Mesodermal cell (in vitro differentiated cells): ENCODE measurements around the gene ZSWIM8.
A peak's percentile ranks its signal among the peaks of the same experiment; 100 is the strongest.

Experiments used
- H3K27ac ChIP-seq: 2 replicates; pipeline ENCODE4 v1.7.0; 2013; ENCODE audit warnings: mild to moderate bottlenecking, low read depth, low read length, moderate library complexity; ENCODE audit not compliant: severe bottlenecking
- H3K36me3 ChIP-seq: 2 replicates; pipeline ENCODE4 v1.7.1; 2013; ENCODE audit warnings: mild to moderate bottlenecking, low read length, moderate library complexity; ENCODE audit not compliant: control insufficient read depth, insufficient read depth
- H3K4me1 ChIP-seq: one replicate; pipeline ENCODE4 v1.7.1; 2013; ENCODE audit warnings: mild to moderate bottlenecking, low read length; ENCODE audit not compliant: insufficient read depth, control insufficient read depth, poor library complexity, severe bottlenecking
- H3K4me3 ChIP-seq: 2 replicates; pipeline ENCODE4 v1.7.0; 2013; ENCODE audit warnings: low read length, control low read depth, mild to moderate bottlenecking; ENCODE audit not compliant: insufficient read depth, poor library complexity, severe bottlenecking; ENCODE audit errors: extremely low read depth
- H3K9me3 ChIP-seq: 2 replicates; pipeline ENCODE4 v1.7.1; 2013; ENCODE audit warnings: mild to moderate bottlenecking, low read length, moderate library complexity; ENCODE audit not compliant: control insufficient read depth
- WGBS, 2 experiments: methylation state at CpG; one replicate each; pipeline ENCODE4 v1.1.5; 2013; ENCODE audit warnings: missing lambda C conversion rate in 2 of 2; ENCODE audit not compliant: insufficient coverage in 2 of 2; 5-methylcytosine and 5-hydroxymethylcytosine counted together

The ZSWIM8 gene

DNA sequence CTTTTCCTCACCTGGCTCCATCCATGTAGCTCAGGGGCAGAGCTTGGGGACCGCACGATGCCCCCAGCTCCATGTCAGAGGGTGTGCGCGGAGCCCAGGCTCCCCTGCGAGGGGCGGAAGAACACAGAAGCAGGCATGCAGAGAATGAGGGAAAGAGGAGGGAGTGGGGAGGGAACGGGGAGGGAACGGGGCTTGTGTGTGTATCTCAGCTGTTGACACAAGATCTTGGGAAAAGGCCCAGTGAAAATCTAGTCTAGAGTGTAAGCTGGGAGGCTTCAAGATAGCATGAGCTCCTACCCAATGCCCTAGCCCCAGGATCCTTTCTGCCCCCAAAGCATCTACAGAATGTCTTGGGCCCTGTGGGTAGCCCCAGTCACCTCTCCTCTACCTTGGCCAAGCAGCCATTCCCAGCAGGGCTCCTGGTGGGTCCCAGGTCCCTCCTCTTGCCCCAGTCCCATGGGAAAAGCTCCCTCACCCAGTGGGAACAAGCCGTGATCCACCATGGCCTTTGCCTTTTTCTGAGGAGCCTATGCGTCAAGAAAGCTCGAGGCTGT lies 51.1 kb downstream of the ZSWIM8 start:
- Histone ChIP-seq H3K4me1 (peaks cover 7% of the 10 kb centered on the region), H3K9me3 (no peaks in the 10 kb centered on the region)
- WGBS, 2 experiments: 91 to 96% methylated on average over 8 to 9 of the region's 11 CpGs

DNA sequence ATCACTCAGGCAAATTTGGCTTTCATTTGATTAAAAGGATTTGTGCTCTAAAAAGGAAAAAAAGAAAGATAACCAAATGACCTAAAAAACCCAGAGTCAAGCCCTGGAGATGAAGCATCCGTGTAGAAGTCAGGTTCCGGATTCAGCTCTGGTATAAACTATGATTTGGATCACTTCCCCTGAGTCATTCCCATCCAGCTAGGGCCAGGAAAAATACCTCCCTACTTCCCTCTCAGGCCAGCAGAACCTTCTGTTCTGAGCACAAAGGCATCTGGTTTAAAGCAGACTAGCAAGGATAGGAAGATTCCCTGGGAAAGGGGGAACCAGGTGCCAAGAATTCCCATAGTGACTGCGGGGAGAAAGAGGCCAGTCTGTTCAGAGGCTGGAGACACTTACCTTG lies 51.7 kb downstream of the ZSWIM8 start:
- no peaks in the 10 kb centered on the region for H3K9me3 ChIP-seq
- peaks cover 7% of the 10 kb centered on the region for H3K4me1 ChIP-seq
- H3K4me3 ChIP-seq: no peak overlapping the region
- 87 to 100% methylated on average over 3 of the region's 3 CpGs for WGBS, 2 experiments
- H3K27ac ChIP-seq: peak overlapping the region; percentile 45
- peaks cover 52% of the 10 kb centered on the region for H3K36me3 ChIP-seq

More for the DNA sequence above, 51.1 kb downstream of the ZSWIM8 start:
- Histone ChIP-seq H3K27ac (no peak overlapping the region), H3K4me3 (no peak overlapping the region), H3K36me3 (peaks cover 46% of the 10 kb centered on the region)

DNA sequence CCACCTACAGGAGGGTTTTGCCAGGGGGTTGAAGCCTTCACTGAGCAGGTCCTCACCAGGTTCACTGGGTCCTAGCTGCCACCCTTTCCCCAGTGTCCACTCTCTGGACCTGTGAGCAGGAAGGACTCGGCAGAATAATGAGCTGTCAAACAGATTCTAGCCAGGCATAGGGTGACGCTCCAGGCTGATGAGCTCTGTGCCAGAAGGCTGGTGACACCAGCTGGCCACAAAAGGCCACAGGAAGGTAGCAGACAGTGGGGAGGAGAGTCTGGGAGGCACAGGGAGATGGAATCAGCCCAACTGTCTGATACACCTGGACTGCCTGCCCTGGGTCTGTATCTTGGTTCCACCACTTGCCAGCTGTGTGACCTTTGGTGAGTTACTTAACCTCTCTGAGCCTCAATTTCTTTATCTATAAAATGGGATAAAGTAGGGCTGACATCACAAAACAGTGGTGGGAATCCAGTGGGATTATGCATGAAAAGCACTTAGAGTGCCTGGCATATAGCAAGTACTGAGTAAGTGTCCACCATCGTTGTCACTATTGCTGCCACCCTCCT lies 52.7 kb downstream of the ZSWIM8 start:
- Histone ChIP-seq H3K9me3 (no peaks in the 10 kb centered on the region), H3K27ac (no peak overlapping the region), H3K4me1 (peaks cover 7% of the 10 kb centered on the region), H3K36me3 (peaks cover 59% of the 10 kb centered on the region), H3K4me3 (no peak overlapping the region)
- WGBS, 2 experiments: 92 to 100% methylated on average over 3 of the region's 3 CpGs

DNA sequence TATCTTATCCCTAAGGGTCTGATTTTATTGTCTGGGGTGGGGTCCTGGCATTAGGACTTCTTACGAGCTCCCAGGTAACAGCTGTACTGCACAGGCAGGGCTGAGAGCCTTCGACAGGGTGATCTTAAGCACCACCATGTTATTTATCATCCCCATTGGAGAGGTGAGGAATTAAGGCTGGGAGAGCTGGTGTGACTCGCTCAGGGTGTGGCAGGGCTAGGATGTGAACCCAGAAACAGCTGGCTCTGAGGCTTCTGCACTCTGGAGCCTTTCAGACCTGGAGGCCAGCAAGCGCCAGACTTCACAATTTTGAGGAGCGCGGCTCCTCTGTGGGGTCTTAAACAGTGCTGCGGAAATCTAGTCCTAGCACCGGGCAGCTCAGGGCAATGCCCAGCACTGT lies 53.4 kb downstream of the ZSWIM8 start:
- H3K36me3 ChIP-seq: peaks cover 59% of the 10 kb centered on the region
- H3K4me1 ChIP-seq: peaks cover 7% of the 10 kb centered on the region
- no peaks in the 10 kb centered on the region for H3K9me3 ChIP-seq
- H3K4me3 ChIP-seq: no peak overlapping the region
- WGBS, 2 experiments: 94 to 99% methylated on average over 6 to 7 of the region's 8 CpGs
- H3K27ac ChIP-seq: no peak overlapping the region

DNA sequence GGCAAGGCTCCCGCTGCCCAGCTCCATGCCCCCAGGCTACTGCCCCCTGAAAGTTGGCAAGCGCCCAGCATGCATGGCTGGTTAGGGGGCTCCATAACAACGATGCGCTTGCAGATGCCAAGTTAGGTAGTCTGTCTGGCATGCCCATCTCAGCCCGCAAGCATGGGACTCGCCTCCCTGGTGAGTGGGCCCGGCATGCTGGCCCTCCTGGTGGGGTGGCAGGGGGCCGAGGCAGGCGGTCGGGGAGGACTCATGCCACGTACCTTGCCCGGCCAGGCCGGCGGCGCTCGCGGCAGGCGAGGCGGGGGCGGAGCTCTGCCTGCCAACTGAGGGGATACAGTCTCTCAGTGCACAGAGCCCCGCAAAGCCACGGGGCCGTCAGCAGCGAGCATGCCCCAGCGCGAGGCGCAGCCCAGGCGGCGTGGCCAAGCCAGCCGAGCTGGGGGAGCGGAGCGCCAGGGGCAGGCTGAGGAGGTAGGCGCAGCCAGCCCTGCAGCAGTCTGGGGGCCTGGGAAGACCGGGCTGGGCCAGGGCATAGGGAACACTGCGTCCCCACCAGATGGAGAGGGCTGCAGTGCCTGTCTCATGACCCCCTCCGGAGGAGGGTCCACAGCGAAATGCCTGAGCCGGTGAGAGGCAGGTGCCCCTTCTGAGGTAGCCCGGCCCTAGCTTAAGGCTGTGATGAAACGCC lies 54.0 kb downstream of the ZSWIM8 start:
- H3K4me3 ChIP-seq: no peak overlapping the region
- peaks cover 59% of the 10 kb centered on the region for H3K36me3 ChIP-seq
- peaks cover 7% of the 10 kb centered on the region for H3K4me1 ChIP-seq
- WGBS, 2 experiments: 96 to 98% methylated on average over 29 to 39 of the region's 40 CpGs
- H3K27ac ChIP-seq: no peak overlapping the region
- H3K9me3 ChIP-seq: no peaks in the 10 kb centered on the region

DNA sequence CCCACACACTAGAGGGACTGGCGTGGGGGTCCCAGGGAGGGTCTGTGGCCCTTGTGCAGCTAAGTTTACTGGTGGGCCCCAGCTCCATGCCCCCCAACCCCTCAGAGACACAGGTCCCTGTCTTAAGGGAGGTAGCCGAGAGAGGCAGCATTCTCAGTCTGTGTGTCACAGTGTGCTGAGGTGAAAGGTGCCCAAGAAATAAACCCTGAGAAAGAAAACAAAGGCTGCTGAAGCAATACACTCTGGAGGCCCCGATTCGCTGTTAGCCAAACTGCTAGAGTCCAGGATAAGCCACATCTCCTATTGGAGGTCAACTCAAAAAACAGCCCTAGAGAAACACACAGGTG lies 54.6 kb downstream of the ZSWIM8 start:
- Histone ChIP-seq H3K4me3 (no peak overlapping the region), H3K36me3 (peaks cover 63% of the 10 kb centered on the region), H3K4me1 (peaks cover 7% of the 10 kb centered on the region), H3K9me3 (no peaks in the 10 kb centered on the region), H3K27ac (no peak overlapping the region)
- WGBS, 2 experiments: 95 to 100% methylated on average over 3 to 4 of the region's 4 CpGs

DNA sequence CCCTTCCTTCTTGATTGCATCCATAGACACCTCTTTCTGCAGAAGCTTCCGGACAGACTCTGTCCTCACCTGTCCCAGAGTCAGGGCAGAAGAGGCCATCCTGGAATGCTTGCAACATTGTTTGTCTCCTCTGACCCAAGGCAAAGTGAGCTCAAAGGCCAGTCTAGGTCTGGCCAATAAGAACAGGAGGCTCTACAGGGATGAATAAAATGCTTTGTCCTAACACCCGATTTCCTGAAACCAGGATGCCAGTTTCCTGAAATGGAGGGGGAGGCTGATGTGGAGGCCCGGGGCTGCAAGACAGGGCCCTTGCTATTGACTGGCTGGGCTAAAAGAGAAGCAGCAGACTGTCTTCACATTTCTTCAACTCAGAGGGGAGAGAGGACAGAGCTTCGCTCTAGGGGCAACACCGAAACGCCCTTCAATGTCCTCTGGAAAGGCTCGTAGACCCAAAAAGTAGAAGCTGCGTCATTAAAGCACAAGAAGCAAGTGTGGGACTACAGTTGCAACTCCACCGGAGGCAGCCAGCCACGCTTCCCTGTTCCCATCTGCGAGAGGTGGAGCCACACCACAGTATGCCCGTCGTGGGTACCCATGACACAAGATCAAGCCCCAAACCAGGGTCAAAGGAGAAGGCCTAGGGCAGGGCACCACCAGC lies 55.1 kb downstream of the ZSWIM8 start:
- Histone ChIP-seq H3K27ac (no peak overlapping the region), H3K4me1 (peaks cover 7% of the 10 kb centered on the region), H3K4me3 (no peak overlapping the region), H3K36me3 (peaks cover 60% of the 10 kb centered on the region), H3K9me3 (no peaks in the 10 kb centered on the region)
- 93 to 95% methylated on average over 8 to 13 of the region's 13 CpGs for WGBS, 2 experiments

DNA sequence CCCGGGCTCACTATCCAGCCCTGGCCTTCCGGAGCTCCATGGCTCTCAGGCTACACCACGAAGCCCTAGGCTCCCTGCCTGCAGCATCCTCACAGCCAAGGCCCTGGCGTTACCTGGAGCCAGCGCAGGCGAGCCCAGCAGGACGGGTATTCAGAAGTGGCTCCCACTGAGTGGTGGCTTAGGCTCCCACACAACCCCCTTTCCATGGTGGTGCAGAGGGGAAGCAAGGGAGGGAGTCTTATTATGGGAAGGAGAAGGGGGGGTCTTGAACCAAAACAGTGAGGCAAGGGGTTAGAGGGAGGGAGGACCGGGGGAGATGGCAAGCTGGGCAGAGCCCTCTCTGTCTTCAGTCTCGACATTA lies 55.6 kb downstream of the ZSWIM8 start:
- Histone ChIP-seq H3K36me3 (peaks cover 58% of the 10 kb centered on the region), H3K27ac (no peak overlapping the region), H3K4me3 (no peak overlapping the region), H3K4me1 (peaks cover 7% of the 10 kb centered on the region), H3K9me3 (no peaks in the 10 kb centered on the region)
- 90 to 94% methylated on average over 2 to 7 of the region's 9 CpGs for WGBS, 2 experiments

DNA sequence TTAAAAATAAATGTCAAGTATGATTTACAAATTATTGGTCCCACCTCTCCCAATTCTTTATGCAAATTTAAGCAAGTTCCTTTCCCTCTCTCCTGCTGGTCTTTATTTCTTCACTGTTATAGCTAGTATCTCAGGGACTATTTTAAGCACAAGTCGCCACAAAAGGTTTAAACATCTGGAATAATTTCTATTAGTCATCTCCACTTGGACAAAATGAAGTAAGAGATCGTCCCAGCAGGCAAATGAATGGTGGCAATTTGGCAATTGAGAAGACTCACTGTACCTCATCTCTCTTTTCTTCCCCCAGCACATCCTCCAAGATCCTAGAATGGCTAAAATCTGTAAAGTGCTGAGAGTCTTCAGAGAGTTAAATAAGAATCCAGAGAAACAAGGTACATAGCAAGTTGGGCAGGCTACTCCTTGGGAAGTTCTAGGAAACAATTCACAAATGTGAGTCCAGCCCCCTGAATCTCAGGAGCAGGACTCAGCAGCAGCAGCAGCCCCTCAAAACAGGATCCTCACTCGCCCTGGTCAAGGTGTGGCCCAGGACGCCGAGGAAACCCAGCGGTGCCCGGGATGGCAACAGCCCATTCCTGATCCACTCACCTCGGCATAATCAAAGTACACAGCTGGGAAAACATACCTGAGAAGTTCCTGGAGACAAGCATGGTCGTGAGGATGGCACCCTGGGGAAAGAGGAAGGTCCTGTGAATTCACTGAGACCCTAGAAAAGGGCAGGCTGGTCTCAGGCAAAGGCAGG lies 56.3 kb downstream of the ZSWIM8 start:
- Histone ChIP-seq H3K36me3 (peaks cover 60% of the 10 kb centered on the region), H3K27ac (no peak overlapping the region)
- 90 to 93% methylated on average over 6 to 8 of the region's 9 CpGs for WGBS, 2 experiments

DNA sequence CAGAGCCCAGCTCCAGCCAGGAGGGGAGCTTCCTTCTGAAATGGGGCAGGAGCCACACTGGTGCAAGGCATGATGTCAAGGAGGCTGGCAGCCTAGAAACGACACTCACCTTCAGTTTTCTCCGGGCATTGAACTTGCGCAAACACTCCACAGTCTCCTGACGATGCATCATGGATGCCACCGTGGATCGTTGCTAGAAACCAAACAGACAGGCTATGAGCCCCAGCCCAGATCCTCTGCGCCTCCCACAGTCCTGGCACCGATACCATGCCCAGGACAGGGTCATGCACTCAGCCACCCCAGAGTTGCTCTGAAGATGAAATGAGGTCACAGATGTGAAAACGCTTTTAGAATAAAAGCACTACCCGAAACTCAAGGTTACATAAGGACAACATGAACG lies 56.9 kb downstream of the ZSWIM8 start:
- H3K4me3 ChIP-seq: no peak overlapping the region
- no peaks in the 10 kb centered on the region for H3K9me3 ChIP-seq
- peaks cover 2% of the 10 kb centered on the region for H3K4me1 ChIP-seq
- 94 to 99% methylated on average over 11 of the region's 11 CpGs for WGBS, 2 experiments
- peaks cover 60% of the 10 kb centered on the region for H3K36me3 ChIP-seq
- no peak overlapping the region for H3K27ac ChIP-seq

More for the DNA sequence above, 56.3 kb downstream of the ZSWIM8 start:
- peaks cover 7% of the 10 kb centered on the region for H3K4me1 ChIP-seq
- H3K9me3 ChIP-seq: no peaks in the 10 kb centered on the region
- no peak overlapping the region for H3K4me3 ChIP-seq
